T-helper 9 cell (primary cell): ENCODE measurements around the gene GDF15.
A peak's percentile ranks its signal among the peaks of the same experiment; 100 is the strongest.
"Not testable (repeated sequence)": the region's sequence is repeated elsewhere in the genome, so short reads cannot be mapped to it uniquely, and the experiment has no call there.

ENCODE experiments used
- DNase-seq: peaks from one replicate; pipeline ENCODE4 v3.0.0-alpha.2; 2020

The GDF15 gene

DNA sequence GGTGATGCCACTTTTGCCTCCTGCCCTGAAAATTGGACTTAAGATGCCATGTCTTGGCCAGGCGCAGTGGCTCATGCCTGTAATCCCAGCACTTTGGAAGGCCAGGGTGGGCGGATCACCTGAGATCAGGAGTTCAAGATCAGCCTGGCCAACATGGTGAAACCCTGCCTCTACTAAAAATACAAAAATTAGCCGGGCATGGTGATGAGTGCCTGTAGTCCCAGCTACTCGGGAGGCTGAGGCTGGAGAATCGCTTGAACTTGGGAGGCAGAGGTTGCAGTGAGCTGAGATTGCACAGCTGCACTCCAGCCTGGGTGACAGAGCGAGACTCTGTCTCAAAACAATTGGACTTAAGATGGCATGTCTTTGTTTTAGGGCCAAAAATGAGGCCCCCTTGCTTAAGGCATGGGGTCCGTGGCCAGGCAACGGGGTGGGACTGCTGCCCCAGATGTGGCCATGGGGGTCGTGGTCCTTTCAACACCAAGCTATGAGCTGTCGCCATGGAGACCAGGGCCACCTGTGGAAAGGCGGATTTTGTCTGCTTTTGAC, 21.6 kb upstream of the GDF15 start:
- not testable (repeated sequence) for DNase-seq

DNA sequence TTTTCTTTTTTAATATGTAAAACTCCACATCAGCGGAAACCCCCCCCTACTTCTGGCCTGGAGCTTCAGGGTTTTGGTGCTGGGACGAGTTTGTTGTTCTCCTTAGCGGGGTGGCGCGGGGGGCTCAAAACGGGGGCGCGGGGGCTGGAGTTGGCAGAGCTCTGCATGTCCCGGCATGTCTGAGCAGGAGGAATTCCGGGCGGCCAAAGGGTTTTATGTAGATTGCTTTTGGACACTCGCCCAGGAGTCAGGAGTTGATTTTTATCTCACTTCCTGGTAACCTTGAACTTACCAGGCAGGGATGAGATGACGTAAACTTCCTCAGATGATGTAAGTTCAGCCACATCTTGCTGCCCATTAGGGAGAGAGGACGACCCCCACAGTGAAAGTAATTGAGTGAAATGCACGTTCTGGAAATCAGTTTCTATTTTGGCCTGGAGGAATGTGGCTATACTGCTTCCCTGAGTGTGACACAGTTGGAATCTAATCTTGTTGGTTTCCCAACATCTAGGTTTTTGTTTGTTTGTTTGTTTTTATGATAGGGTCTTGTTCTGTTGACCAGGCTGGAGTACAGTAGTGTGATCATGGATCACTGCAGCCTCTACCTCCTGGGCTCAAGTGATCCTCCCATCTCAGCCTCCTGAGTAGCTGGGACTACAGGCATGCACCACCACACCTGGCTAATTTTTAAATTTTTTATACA, 21.0 kb upstream of the GDF15 start:
- DNase-seq = no peak

DNA sequence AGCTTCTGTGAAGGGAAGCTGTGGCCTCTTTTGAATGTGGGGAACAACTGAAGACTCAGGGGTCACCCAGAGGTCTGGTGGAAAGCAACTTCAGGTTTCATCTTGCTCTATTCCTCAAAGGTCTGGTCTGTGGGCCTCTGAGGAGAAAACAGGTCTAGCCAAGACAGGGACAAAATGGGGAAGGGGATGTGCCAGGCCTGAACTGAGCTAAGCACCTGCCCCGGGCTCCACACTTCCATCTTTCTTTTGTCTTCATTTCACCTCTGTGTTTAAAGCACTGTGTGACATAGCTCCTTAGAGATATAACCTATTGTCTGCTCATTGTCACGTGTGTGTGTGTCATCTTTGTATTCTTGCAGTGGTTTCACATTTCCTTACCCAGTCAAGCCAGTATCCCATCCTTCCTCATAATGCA, 19.9 kb upstream of the GDF15 start:
- no peak for DNase-seq

DNA sequence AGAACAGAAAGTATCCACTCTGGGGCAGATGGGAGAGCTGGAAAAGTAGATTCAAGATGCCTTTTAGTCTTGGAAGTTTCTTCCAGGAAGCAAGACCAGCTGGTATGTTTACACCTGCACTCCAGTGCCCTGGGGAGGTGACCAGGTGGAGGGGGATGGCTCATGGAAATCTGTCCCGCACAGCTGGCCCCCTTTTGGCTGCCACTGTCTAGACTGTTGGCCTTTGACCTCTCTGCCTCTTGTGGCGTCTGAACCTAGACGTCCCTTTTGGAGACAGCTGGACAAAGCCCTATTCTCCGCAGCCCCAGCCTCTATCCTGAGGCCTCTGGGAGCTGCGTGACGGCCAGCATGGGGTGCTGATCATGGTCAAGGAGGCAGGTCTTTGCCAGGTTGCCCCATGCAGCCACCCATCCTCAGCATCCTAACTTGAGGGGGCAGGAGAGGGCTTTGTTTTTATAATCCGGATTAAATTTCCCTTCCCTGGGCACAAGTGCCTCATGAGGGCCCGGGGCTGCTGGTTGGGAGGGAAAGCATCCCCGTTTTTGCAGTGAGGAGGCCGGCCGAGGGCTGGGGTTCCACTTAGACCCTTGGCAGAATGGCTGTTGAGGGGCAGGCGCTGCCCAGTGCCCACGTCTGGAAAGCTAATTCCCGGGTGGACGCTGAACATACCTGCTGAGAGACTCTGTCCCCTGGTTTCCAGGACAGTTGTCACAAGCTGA, 17.3 kb upstream of the GDF15 start:
- no peak for DNase-seq

DNA sequence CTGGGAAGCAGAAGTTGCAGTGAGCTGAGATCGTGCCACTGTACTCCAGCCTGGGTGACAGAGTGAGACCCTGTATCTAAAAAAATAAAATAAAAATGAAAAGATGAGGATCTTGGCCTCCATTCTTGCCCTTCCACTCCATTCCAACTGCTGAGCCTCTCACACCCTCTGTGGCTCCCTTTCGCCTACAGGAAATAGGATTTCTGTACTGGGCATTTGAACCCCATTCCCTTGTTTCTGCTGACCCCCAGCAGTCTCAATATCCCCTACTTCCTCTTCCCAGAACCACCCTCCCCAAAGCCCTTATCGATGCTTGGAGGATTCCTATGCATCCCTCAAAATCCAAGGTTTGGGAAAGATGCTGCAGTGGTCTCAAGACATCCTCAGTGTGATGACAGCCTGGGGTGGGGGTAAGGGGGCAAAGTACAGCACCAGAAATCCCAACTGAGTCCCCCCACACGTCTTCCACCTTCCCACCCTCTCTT, 12.5 kb upstream of the GDF15 start:
- DNase-seq = no peak

DNA sequence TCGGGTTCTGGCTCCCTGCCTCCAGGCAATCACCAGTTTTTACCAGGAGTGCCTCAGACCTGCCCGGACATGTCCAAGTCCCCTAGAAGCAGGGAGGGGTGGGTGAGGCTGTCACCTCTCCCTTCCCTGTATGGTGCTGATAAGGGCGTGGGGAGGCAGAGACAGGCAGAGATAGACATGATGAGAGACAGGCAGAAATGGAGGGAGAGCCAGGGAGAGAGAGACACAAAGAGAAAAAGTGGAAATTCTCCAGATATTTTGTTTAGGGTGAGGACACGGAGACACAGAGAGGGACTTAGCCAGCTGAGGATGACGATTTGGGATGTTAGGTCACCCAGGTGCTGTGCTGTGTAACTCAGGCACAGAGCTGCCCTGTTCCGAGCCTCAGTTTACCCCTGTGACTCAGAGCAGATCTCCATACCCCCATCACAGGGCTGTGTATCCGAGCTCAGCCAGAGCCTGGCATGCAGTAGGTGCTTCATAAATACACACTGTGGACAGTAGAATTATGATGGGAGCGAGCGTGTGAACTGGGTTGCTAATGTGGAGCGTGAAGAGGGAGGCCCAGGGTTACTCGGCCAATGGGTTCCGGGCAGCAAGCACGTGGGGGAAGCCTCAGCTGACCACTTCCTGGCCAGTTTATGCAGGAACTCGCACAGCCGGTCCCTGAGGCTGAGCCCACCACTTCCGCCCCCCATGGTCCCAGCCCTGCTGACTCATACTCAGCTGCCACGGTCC, 11.9 kb upstream of the GDF15 start:
- DNase-seq = no peak

DNA sequence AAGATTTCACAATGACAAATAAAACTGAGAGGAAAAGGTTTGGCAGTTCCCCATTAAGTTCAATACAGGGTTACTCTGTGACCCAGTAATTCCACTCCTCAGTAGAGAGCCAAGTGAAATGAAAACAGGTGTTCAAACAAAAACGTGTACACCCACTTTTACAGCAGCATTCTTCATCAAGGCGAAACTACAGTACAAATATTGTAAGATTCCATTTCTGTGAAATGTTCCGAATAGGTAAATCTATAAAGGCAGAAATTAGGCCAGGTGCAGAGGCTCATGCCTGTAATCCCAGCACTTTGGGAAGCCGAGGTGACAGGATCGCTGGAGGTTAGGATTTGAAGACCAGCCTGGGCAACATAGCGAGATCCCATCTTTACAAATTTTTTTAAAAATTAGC, 8.9 kb upstream of the GDF15 start:
- DNase-seq = no peak

DNA sequence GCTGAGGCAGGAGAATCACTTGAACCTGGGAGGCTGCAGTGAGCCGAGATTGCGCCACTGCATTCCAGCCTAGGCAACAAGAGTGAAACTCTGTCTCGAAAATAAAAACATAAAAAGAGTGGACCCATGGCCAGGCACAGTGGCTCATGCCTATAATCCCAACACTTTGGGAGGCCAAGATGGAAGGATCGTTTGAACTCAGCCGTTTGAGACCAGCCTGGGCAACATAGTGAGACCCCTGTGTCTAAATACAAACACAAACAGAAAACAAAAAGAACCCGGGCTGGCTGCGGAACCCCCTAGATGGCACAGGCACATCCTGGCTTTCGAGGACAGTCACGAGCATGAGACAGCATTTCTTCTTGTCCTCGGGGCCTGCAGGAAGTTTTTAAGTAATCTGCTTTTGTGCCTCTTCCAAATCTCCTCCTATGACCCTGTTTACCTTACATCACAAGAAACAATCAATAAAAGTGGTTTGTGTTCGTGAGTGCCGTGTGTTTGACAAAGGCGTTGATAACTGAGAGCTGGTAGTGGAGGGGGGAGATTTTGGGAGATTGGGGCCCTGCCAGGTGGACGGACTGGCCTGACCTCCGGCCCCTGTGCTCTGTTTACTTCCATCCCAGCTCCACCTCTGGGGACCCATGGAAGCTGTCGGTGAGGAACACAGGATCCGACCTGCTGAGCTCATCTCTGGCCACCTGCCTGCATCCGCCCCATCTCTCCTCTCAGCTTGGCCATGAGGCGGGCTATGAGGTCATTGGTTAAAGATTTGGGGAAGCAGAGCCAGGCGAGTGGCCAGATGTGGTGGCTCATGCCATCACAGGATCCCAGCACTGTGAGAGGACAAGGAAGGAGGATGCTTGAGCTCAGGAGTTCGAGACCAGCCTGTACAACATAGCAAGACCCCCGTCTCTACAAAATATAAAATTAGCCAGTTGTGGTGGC, 5.9 kb upstream of the GDF15 start:
- no peak for DNase-seq

DNA sequence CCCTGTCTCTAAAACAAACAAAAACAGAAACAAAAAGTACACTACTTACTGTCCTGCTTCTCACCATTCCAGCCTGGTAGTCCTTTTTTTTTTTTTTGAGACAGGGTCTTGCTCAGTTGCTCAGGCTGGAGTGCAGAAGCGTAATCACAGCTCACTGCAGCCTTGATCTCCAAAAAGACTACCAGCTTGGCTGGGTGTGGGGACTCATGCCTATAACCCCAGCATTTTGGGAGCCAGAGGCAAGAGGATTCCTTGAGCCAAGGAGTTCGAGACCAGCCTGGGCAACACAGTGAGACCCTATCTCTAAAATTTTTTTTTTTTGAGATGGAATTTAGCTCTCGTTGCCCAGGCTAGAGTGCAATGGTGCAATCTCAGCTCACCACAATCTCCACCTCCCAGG, 5.1 kb upstream of the GDF15 start:
- no peak for DNase-seq

DNA sequence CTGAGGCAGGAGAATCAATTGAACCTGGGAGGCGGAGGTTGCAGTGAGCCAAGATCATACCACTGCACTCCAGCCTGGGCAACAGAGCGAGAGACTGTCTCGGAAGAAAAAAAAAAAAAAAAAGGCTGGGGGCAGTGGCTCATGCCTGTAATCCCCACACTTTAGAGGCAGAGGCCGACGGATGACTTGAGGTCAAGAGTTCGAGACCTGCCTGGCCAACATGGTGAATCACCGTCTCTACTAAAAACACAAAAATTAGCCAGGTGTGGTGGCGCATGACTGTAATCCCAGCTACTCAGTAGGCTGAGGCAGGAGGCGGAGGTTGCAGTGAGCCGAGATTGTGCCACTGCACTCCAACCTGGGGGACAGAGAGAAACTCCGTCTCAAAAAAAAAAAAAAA, 2.3 kb upstream of the GDF15 start:
- not testable (repeated sequence) for DNase-seq

DNA sequence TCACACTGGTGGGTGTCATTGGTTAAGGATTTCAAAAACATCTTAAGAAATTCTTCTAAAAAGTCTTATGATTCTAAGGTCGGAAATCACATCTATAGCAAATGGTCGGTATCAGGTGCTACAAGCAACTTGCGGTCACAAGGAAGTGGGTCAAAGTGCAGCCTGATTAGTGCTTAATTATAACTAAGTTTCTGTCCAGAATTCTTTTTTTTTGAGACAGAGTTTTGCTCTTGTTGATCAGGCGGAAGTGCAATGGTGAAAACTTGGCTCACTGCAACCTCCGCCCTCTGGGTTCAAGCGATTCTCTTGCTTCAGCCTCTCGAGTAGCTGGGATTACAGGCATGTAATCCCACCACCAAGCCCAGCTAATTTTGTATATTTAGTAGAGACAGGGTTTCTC, 1.2 kb upstream of the GDF15 start:
- no peak for DNase-seq

DNA sequence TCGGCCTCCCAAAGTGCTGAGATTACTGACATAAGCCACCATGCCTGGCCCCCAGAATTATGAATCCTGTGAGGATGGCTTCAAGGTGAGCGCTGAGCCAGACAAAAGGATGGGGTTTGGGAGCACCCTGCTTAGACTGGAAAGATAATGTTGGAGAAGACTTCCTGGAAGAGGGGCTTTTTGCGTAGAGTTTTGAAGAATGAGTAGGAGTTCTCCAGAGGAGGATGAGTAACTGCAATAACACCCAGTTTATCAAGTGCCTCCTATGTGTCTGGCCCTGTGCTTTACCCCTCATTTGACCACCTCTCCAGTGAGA, 641 bp upstream of the GDF15 start:
- no peak for DNase-seq

DNA sequence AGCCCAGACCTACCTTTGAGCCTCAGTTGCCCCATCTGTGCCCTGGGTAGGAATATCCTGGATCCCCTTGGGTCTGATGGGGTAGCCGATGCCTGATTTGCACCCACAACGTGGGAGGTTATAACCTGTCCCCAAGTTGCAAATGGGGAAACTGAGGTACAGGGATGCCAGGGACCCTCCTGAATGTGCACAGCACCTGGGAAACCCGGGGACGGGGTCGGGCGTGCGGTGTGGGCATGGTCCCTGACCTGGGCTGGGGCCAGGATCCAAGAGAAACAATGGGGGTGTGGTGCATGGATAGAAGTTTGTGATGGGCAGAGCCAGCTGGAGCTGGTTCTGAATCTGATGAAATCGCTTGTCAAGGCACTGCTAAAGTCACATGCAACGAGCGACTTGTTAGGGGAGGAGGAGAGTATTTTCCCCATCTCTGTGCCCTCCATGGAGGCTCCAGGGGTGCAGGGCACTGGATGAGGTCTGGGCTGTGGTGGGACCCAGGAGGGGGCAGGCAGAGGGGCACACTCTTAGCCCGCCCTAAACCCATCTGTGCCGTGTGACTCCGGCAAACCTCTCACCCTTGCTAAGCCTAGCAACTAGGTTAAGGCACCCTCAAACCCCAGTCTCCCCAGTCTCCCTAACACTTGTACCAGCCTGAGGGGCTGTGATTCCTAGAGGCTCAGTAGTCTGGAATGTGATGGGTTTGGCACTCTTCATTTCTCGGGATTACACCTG, 749 bp downstream of the GDF15 start:
- no peak for DNase-seq

DNA sequence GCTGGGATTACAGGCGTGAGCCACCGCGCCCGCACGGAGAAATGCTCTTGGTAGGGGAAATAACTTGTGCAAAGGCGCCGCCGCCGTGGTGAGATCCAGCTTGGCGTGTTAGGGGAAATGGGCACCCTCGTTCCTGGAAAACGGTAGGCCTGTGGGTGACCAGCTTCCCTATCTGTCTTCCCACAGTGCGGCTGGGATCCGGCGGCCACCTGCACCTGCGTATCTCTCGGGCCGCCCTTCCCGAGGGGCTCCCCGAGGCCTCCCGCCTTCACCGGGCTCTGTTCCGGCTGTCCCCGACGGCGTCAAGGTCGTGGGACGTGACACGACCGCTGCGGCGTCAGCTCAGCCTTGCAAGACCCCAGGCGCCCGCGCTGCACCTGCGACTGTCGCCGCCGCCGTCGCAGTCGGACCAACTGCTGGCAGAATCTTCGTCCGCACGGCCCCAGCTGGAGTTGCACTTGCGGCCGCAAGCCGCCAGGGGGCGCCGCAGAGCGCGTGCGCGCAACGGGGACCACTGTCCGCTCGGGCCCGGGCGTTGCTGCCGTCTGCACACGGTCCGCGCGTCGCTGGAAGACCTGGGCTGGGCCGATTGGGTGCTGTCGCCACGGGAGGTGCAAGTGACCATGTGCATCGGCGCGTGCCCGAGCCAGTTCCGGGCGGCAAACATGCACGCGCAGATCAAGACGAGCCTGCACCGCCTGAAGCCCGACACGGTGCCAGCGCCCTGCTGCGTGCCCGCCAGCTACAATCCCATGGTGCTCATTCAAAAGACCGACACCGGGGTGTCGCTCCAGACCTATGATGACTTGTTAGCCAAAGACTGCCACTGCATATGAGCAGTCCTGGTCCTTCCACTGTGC, 2.4 kb downstream of the GDF15 start:
- DNase-seq = peak; percentile 72

DNA sequence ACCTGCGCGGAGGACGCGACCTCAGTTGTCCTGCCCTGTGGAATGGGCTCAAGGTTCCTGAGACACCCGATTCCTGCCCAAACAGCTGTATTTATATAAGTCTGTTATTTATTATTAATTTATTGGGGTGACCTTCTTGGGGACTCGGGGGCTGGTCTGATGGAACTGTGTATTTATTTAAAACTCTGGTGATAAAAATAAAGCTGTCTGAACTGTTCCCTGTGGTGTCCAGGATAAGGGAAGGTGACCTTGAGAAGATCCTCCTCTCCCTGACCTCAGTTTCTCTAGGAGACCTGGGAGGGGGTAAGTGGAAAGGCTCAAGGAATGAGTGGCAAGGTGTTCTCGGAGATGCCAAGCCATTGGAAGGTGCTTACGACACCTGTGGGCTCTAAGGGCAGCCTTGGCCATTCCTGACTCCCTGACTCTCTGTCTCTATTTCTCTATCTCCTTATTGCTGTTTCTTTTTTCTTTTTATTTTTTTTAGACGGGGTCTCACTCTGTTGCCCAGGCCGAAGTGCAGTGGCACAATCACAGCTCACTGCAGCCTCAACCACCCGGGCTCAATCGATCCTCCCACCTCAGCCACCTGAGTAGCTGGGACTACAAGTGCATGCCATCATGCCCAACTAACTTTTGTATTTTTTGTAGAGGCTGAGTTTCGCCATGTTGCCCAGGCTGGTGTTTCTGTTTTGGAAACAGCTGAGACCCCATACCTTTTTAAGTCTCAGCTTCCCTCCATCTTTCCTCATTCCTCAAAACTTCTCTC, 3.2 kb downstream of the GDF15 start:
- DNase-seq = no peak

DNA sequence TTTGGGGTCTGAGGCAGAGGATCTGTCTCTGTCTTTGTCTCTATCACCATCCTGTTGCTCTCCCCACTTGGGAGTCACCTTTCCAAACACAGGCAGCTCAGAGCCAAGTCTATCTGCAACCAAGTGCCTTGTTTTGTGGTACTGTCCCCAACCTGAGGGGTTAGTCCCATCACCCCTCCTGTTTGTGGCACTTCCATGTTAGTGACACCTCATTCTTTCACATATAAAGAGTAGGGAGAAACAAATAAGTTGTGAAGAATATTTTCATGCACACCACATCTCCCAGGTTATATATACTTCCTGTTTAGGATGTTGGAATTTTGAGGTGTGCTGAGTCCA, 3.7 kb downstream of the GDF15 start:
- no peak for DNase-seq

DNA sequence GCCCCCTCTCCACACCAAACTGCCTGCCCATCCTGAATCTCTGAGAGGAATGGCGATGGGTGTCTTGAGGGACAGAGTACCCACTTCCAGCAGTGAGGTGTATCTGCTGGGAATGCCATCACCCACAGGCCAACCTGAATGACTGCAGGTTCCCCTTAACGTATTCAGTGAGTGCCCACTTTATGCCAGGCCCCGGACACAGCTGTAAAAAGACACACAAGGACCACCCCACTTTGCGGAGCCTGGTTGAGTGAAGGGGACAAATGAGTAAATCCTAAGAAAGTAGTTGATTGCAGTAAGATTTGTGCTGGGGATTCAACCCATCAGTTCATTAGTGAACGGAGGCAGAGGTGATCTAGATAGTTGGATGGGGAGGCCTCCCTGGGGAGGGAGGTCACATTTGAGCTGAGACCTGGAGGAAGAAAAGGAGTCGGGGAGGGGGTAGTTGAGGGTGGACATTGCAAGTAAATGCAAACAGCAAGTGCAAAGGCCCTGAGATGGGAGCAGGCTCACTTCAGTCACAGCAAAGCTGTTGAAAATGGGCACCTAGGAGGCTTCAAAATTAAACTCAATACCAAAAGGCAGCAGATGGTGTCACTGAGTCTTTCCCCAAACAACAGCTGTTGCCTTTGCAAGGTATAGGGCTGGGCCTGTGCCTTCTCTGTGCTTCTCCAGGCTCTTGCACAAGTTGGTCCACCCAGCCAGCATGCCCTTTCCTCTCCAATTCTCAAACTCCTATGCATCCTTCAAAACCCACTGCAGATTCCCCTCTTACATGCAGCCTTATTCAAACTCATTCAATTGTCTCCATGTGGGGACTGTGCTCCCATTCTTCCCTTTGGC, 4.3 kb downstream of the GDF15 start:
- no peak for DNase-seq

DNA sequence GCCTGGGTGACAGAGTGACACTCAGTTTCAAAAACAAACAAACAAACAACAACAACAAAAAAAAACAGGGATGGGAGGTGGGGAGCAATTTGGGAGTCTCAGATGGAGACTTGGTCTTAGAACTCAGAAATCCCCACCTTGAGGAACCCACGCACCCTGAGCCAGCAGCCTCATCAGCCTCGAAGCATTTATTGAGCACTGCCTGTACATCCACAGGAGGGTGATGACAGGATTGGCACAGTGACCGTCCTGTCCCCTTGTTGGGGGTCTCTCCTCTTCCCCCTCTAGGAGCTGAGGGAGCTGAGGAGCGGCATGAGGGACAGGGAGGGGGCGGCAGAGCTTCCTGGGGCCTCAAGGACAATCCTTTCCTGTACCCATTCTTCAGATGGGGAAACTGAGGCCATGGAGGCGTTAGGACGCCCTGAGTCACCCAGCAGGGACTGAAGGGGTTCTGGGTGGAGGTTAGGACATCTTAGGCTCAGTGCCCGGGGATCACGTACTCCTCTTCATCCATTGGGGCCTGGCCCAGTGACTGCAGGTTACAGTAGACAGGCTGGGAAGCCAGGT, 5.6 kb downstream of the GDF15 start:
- no peak for DNase-seq

DNA sequence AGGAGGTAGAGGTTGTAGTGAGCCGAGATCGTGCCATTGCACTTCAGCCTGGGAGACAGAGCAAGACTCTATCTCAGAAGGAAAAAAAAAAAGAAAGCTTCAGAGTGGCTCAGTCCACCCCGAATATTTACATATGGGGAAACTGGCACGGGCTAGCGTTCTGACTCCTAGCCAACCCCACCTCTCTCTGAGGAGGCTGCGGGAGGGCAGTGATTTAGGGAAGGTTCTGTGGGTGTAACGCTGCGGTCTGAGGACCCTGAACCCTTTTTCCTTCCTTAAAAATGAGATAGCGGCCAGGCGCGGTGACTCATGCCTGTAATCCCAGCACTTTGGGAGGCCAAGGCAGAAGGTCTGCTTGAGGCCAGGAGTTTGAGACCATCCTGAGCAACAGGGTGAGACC, 6.5 kb downstream of the GDF15 start:
- DNase-seq = no peak
